Fibroblast of the aortic adventitia (primary cell): ENCODE data around the gene LRBA. TPM values are rescaled to one million over a fixed set of nuclear protein-coding genes. Genes with fewer than 3 reads are reported as not detected.

ENCODE experiments used
- DNase-seq: peaks from one replicate; pipeline ENCODE4 v3.0.0-alpha.2; 2010; ENCODE audit warnings: low read depth
- H3K4me3 ChIP-seq: 2 replicates; pipeline ENCODE4 v1.5.1; 2011; ENCODE audit warnings: low read depth, mild to moderate bottlenecking, control low read depth, low read length, moderate library complexity
- CTCF ChIP-seq: IDR thresholded peaks from 2 replicates; pipeline ENCODE4 v1.5.1; 2011; ENCODE audit warnings: mild to moderate bottlenecking, low read length, control low read depth, inconsistent platforms; ENCODE audit not compliant: insufficient read depth
- total RNA-seq: library from RNA; depleted of rRNA; stranded (reverse); fragments of >200 nt; gene quantifications from 2 replicates; pipeline ENCODE4 v1.2.3, GENCODE V29; 2012; ENCODE audit warnings: low replicate concordance

Gene LRBA
- total RNA-seq, 1 donor: 45.8 TPM

GRCh38 chr4:150817804-150818528, 197.1 kb downstream of the LRBA start:
- TF ChIP-seq CTCF: no peak
- DNase-seq: no peak
- H3K4me3 ChIP-seq: no peak overlapping the region

GRCh38 chr4:150817017-150817416, 198.1 kb downstream of the LRBA start:
- no peak for DNase-seq
- H3K4me3 ChIP-seq: no peak overlapping the region
- TF ChIP-seq CTCF: no peak

GRCh38 chr4:150816491-150816890, 198.6 kb downstream of the LRBA start:
- H3K4me3 ChIP-seq: no peak overlapping the region
- peak; percentile 55 for DNase-seq
- no peak for TF ChIP-seq CTCF

- TF ChIP-seq CTCF: peak; percentile 5
- H3K4me3 ChIP-seq: no peak overlapping the region
- no peak for DNase-seq
Measured at GRCh38 chr4:150814873-150815272, 200.2 kb downstream of the LRBA start.

- no peak for DNase-seq
Measured at GRCh38 chr4:150805183-150806025, 209.7 kb downstream of the LRBA start.

GRCh38 chr4:150801833-150802232, 213.3 kb downstream of the LRBA start:
- no peak for DNase-seq
- H3K4me3 ChIP-seq: no peak overlapping the region
- TF ChIP-seq CTCF: no peak

More at GRCh38 chr4:150805183-150806025, 209.7 kb downstream of the LRBA start:
- no peak overlapping the region for H3K4me3 ChIP-seq
- no peak for TF ChIP-seq CTCF
